SKM-1 treated with dmso at 0.1 percent for 144 hours (cell line): Measurements from ENCODE around the gene NR1H3.

Experiments used
- DNase-seq: peaks from one replicate; lab custom pipeline; 2025; ENCODE audit not compliant: unreplicated experiment; lab: John Stamatoyannopoulos, UW

Gene NR1H3

GRCh38 chr11:47269002-47269828 is 11.4 kb downstream of the NR1H3 start:
- peak; percentile 96 for DNase-seq

- DNase-seq: peak; percentile 80
Measured at GRCh38 chr11:47269829-47270305, 12.1 kb downstream of the NR1H3 start, which contains the start of gene MADD. MADD (plus strand) TSS chr11:47270133.

- no peak for DNase-seq
Measured at GRCh38 chr11:47270331-47271271, 12.8 kb downstream of the NR1H3 start.

- DNase-seq: no peak
Measured at GRCh38 chr11:47271328-47271727, 13.5 kb downstream of the NR1H3 start.

- DNase-seq: no peak
Measured at GRCh38 chr11:47271961-47272661, 14.3 kb downstream of the NR1H3 start.

- no peak for DNase-seq
Measured at GRCh38 chr11:47272706-47273105, 14.9 kb downstream of the NR1H3 start.

- no peak for DNase-seq
Measured at GRCh38 chr11:47274495-47275235, 16.9 kb downstream of the NR1H3 start.

GRCh38 chr11:47276923-47277322 is 19.1 kb downstream of the NR1H3 start:
- DNase-seq: no peak

- DNase-seq: no peak
Measured at GRCh38 chr11:47278058-47278457, 20.3 kb downstream of the NR1H3 start.

GRCh38 chr11:47278769-47279168 is 21.0 kb downstream of the NR1H3 start:
- DNase-seq: no peak

- DNase-seq: no peak
Measured at GRCh38 chr11:47280099-47280498, 22.3 kb downstream of the NR1H3 start.

- DNase-seq: no peak
Measured at GRCh38 chr11:47280860-47281259, 23.1 kb downstream of the NR1H3 start.

GRCh38 chr11:47282462-47282861 is 24.7 kb downstream of the NR1H3 start:
- no peak for DNase-seq

- no peak for DNase-seq
Measured at GRCh38 chr11:47284151-47284550, 26.4 kb downstream of the NR1H3 start.

GRCh38 chr11:47285969-47286770 is 28.4 kb downstream of the NR1H3 start:
- no peak for DNase-seq

GRCh38 chr11:47288066-47288465 is 30.3 kb downstream of the NR1H3 start:
- DNase-seq: no peak

- no peak for DNase-seq
Measured at GRCh38 chr11:47289856-47290255, 32.1 kb downstream of the NR1H3 start.

- DNase-seq: no peak
Measured at GRCh38 chr11:47295385-47295784, 37.6 kb downstream of the NR1H3 start.

- DNase-seq: no peak
Measured at GRCh38 chr11:47296045-47296444, 38.2 kb downstream of the NR1H3 start.

- no peak for DNase-seq
Measured at GRCh38 chr11:47299078-47299477, 41.3 kb downstream of the NR1H3 start.
